Gastrocnemius medialis (tissue), 4 donors: ENCODE results near the gene VMP1.

Source experiments
- CTCF ChIP-seq, 5 experiments: fragments of 450-650 bp in 3 of 5; fragments of 200-600 bp in 2 of 5; sonication (generic) in 2 of 5; IDR thresholded peaks in 4 of 5; conservative IDR thresholded peaks in 1 of 5; 1 replicate in 4 of 5; 2 replicates in 1 of 5; pipeline ENCODE4 v1.5.1; 2016 to 2019; ENCODE audit warnings: antibody characterized with exemption in 5 of 5, mild to moderate bottlenecking in 3 of 5, moderate library complexity in 3 of 5
- POLR2A ChIP-seq, 2 donors: fragments of 450-650 bp; IDR thresholded peaks; one replicate each; pipeline ENCODE4 v1.6.1; 2017; ENCODE audit warnings: antibody characterized with exemption in 2 of 2, mild to moderate bottlenecking in 2 of 2, moderate library complexity in 2 of 2

DNA sequence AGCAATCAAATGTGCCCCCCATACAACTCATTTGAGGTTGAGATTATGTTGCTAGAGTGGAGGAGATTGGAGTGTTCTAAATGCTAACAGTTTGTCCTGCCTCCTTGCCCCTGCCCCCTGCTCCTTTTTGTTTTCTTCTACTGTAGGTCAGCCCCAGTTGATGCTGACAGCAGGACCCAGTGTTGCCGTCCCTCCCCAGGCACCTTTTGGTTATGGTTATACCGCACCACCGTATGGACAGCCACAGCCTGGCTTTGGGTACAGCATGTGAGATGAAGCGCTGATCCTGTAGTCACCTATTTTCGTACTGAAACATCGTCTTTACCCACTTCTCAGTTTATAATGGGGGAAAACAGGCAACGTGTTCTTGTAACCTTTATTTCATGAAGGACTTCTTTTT is 13.9 kb upstream of the VMP1 start:
- TF ChIP-seq POLR2A (IDR thresholded peaks at IDR 0.05) = no peak
- TF ChIP-seq CTCF (IDR thresholded peaks at IDR 0.05 in 4 of 5, conservative IDR thresholded peaks at IDR 0.05 in 1 of 5) = no peak
